ENCODE measurements around the gene WDR36.

- no peak for TF ChIP-seq POLR2AphosphoS5 (IDR thresholded peaks at IDR 0.05)
- TF ChIP-seq CTCF (IDR thresholded peaks at IDR 0.05) = no peak
Observed at GRCh38 chr5:111138096-111138495, 45.9 kb downstream of the WDR36 start.

Measured in stomach (tissue), 4 donors.